BJ (cell line): ENCODE measurements around the gene NBEAL2. TPM values are rescaled to one million over a fixed set of nuclear protein-coding genes. Genes with fewer than 3 reads are reported as not detected.

Source experiments
- CTCF ChIA-PET: fragments of 350-600 bp; formaldehyde crosslinking; extraction: SDS; loops from one replicate; lab custom pipeline; 2021; ENCODE audit warnings: antibody characterized with exemption, inconsistent platforms; lab: Yijun Ruan, JAX
- POLR2A ChIA-PET: fragments of 300-600 bp; sonication (Branson Sonifier 250); formaldehyde crosslinking; extraction: SDS; loops from one replicate; lab custom pipeline; 2021; ENCODE audit warnings: antibody characterized with exemption; lab: Charles Lee
- DNase-seq: peaks from one replicate; pipeline ENCODE4 v3.0.0-alpha.2; 2011; ENCODE audit warnings: low read depth
- H3K27me3 ChIP-seq: 2 replicates; pipeline ENCODE4 v1.6.0; 2011; ENCODE audit warnings: low read length; ENCODE audit not compliant: control insufficient read depth, insufficient read depth
- H3K36me3 ChIP-seq: 2 replicates; pipeline ENCODE4 v1.5.1; 2011; ENCODE audit warnings: low read length; ENCODE audit not compliant: control insufficient read depth, insufficient read depth
- H3K4me3 ChIP-seq: 2 replicates; pipeline ENCODE4 v1.5.1; 2011; ENCODE audit warnings: low read depth, mild to moderate bottlenecking, control low read depth, low read length
- polyA plus RNA-seq: library from polyadenylated mRNA; depleted of rRNA; stranded (reverse); fragments of >200 nt; gene quantifications from 2 replicates; pipeline ENCODE4 v1.2.3, GENCODE V29; 2011
- TF ChIP-seq, protein P1 (sequence below): IDR thresholded peaks from 2 replicates; pipeline ENCODE4 v1.5.1; 2011; ENCODE audit warnings: low read depth, mild to moderate bottlenecking, control low read depth, inconsistent platforms, low read length, moderate library complexity; ENCODE audit not compliant: insufficient read depth

NBEAL2 gene
- polyA plus RNA-seq, 1 experiment, result 5.1 TPM

DNA sequence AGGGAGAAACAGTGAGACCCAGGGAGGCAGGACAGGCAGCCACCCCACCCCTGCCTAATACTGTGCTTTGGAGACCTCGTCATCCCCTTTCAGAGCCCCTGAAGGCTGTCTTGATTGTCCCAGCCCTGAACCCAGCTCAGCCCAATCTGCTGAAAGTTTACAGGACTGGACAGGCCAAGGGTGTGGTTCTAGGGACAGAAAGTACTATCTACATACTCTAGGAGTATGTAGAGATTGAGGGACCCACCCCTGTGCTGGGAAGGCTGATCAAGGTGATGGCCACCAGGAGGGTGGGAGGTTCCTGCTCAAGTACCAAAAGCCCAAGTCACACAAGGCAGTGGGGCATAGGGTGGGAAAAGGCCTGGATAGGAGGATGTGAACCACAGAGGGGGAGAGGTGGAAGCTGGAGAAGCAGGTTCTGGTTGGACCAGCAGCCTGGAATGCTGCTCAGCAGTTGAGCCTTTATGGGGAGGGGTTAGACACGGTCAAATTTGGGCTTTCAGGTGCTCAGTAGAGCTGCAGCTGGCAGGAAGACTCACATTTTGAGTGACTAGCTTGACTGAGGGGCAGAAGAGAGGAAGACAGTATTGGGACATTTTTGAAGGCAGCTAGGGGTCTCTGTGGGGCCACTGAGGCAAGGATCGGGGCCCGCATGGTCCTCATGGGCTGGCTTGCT is 6.7 kb downstream of the NBEAL2 start:
- Histone ChIP-seq H3K36me3 (no peaks in the 10 kb centered on the region), H3K27me3 (no peaks in the 10 kb centered on the region), H3K4me3 (no peak overlapping the region)
- DNase-seq, result no peak
- CTCF ChIA-PET, result interaction anchor here (1.6 to 1.7 kb wide), 2 partner anchors 12 to 13 kb away, joined by 3 to 4 read pairs; no protein-coding TSS in a partner anchor
- POLR2A ChIA-PET, result no interaction called here
- TF ChIP-seq, protein P1, sequence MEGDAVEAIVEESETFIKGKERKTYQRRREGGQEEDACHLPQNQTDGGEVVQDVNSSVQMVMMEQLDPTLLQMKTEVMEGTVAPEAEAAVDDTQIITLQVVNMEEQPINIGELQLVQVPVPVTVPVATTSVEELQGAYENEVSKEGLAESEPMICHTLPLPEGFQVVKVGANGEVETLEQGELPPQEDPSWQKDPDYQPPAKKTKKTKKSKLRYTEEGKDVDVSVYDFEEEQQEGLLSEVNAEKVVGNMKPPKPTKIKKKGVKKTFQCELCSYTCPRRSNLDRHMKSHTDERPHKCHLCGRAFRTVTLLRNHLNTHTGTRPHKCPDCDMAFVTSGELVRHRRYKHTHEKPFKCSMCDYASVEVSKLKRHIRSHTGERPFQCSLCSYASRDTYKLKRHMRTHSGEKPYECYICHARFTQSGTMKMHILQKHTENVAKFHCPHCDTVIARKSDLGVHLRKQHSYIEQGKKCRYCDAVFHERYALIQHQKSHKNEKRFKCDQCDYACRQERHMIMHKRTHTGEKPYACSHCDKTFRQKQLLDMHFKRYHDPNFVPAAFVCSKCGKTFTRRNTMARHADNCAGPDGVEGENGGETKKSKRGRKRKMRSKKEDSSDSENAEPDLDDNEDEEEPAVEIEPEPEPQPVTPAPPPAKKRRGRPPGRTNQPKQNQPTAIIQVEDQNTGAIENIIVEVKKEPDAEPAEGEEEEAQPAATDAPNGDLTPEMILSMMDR, result no peak

DNA sequence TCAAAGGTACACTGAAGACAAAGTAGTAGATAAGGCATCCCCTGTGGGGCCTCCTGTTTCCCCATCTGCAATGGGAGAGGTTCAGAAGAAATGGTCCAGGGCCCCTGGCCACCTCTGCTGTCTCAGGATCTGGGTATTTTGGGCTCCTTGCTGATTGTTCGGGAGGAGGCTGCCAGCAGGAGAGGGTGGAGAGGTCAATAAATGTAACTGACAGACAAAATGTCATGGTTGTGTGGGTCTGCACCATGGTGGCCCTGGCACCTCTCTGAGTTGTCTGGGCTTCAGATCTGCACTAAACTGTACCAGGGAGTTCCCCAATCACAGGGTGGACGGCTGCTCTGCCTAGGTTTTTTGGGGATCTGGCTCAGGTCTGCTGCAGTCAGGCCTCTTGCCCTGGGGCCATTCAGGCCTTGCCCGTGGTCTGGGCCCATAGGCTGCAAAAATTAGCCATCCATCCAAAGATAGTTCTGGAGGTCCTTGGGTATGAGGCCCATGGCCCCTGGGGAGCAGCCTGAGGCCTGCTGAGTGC is 7.4 kb downstream of the NBEAL2 start:
- H3K36me3 ChIP-seq, result no peaks in the 10 kb centered on the region
- CTCF ChIA-PET, result interaction anchor here (1.0 kb wide), 1 partner anchor 11 kb away, joined by 4 read pairs; no protein-coding TSS in a partner anchor
- H3K27me3 ChIP-seq, result no peaks in the 10 kb centered on the region
- no peak overlapping the region for H3K4me3 ChIP-seq
- POLR2A ChIA-PET, result no interaction called here
- DNase-seq, result no peak
- TF ChIP-seq, protein P1, result no peak

DNA sequence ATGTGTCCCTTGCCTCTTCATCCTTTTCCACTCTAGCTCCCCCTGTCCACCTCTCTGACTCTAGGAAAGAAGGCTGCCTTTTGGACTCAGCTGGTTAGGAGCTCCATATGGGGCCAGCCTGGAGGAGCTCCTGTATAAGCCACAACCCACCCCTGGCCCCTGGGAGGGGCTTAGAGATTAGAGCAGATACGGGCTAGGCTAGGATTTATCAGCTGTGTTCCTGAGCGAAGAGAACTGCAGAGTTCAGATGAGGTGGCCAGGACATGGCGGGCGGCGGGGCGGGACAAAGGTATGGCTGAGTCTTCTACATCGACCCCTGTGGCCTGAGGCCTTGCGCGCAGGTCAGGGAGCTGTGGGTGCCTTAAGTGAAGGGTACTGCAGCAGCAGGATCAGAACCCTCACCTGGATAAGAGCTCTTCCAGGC is 7.9 kb downstream of the NBEAL2 start:
- H3K36me3 ChIP-seq, result no peaks in the 10 kb centered on the region; the same call in 1 of the 2 replicates
- TF ChIP-seq, protein P1, result no peak
- POLR2A ChIA-PET, result no interaction called here
- no peaks in the 10 kb centered on the region for H3K27me3 ChIP-seq
- CTCF ChIA-PET, result interaction anchor here (1.0 kb wide), 1 partner anchor 11 kb away, joined by 4 read pairs; no protein-coding TSS in a partner anchor
- no peak overlapping the region for H3K4me3 ChIP-seq
- no peak for DNase-seq

DNA sequence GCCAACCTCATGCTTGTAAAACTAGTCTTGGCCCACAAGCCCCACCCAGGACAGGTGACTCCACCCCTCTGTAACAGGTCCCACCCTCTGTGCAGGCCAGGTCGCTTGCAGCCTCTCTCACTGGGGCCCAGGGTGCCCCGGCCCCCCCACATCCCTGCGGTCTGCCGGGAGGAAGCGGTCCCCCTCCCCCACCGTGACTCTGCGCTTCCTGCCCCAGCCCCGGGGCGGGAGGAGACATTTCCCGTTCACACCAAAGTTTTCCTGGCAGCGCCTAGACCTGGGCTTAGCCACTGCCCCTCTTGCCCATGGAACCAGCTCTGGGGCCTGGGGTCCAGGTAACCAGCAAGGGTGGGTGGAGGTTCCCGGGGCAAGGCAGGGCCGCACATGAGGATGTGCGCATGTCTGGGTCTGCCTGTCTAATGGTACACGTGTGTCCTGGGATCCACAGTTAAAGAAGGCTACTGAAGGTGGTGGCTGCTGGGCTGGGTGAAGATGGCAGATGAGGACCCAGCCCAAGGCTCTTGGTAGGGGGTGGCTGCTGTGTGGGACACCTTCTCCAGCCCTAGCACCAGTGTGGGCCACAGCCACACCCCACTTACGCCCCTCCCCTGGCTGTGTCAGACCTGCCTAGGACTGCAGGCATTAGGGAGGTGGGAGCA is 8.4 kb downstream of the NBEAL2 start:
- Histone ChIP-seq H3K36me3 (no peaks in the 10 kb centered on the region; the same call in 1 of the 2 replicates), H3K27me3 (no peaks in the 10 kb centered on the region), H3K4me3 (no peak overlapping the region)
- no peak for DNase-seq
- TF ChIP-seq, protein P1, result no peak
- ChIA-PET CTCF (interaction anchor here (1.0 kb wide), 1 partner anchor 10 kb away, joined by 4 read pairs; no protein-coding TSS in a partner anchor), POLR2A (no interaction called here)

DNA sequence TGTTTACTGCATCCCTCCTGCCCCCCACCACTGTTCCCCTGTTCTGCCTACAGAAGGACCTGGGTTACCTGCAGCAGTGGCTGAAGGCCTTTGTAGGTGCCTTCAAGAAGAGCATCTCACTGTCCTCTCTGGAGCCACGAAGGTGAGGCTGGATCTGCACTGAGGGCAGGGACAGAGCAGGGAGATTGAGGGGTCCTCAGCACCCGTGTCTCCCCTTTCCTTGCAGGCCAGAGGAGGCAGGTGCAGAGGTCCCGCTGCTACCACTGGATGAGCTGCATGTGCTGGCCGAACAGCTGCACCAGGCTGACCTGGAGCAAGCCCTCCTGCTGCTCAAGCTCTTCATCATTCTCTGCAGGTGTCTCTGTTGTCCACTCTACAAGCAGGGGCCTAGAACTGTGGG is 9.2 kb downstream of the NBEAL2 start:
- Histone ChIP-seq H3K36me3 (no peaks in the 10 kb centered on the region; the same call in 1 of the 2 replicates), H3K27me3 (no peaks in the 10 kb centered on the region), H3K4me3 (no peak overlapping the region)
- TF ChIP-seq, protein P1, result no peak
- ChIA-PET CTCF (no interaction called here), POLR2A (no interaction called here)
- DNase-seq, result no peak
